Mesodermal cell (in vitro differentiated cells): ENCODE measurements around the gene FBXW4.

Source experiments
- H3K27ac ChIP-seq: 2 replicates; pipeline ENCODE4 v1.7.0; 2013; ENCODE audit warnings: mild to moderate bottlenecking, low read depth, low read length, moderate library complexity; ENCODE audit not compliant: severe bottlenecking
- H3K36me3 ChIP-seq: 2 replicates; pipeline ENCODE4 v1.7.1; 2013; ENCODE audit warnings: mild to moderate bottlenecking, low read length, moderate library complexity; ENCODE audit not compliant: control insufficient read depth, insufficient read depth
- H3K4me1 ChIP-seq: one replicate; pipeline ENCODE4 v1.7.1; 2013; ENCODE audit warnings: mild to moderate bottlenecking, low read length; ENCODE audit not compliant: insufficient read depth, control insufficient read depth, poor library complexity, severe bottlenecking
- H3K4me3 ChIP-seq: 2 replicates; pipeline ENCODE4 v1.7.0; 2013; ENCODE audit warnings: low read length, control low read depth, mild to moderate bottlenecking; ENCODE audit not compliant: insufficient read depth, poor library complexity, severe bottlenecking; ENCODE audit errors: extremely low read depth
- H3K9me3 ChIP-seq: 2 replicates; pipeline ENCODE4 v1.7.1; 2013; ENCODE audit warnings: mild to moderate bottlenecking, low read length, moderate library complexity; ENCODE audit not compliant: control insufficient read depth
- WGBS, 2 experiments: methylation state at CpG; one replicate each; pipeline ENCODE4 v1.1.5; 2013; ENCODE audit warnings: missing lambda C conversion rate in 2 of 2; ENCODE audit not compliant: insufficient coverage in 2 of 2; 5-methylcytosine and 5-hydroxymethylcytosine counted together

The FBXW4 gene

DNA sequence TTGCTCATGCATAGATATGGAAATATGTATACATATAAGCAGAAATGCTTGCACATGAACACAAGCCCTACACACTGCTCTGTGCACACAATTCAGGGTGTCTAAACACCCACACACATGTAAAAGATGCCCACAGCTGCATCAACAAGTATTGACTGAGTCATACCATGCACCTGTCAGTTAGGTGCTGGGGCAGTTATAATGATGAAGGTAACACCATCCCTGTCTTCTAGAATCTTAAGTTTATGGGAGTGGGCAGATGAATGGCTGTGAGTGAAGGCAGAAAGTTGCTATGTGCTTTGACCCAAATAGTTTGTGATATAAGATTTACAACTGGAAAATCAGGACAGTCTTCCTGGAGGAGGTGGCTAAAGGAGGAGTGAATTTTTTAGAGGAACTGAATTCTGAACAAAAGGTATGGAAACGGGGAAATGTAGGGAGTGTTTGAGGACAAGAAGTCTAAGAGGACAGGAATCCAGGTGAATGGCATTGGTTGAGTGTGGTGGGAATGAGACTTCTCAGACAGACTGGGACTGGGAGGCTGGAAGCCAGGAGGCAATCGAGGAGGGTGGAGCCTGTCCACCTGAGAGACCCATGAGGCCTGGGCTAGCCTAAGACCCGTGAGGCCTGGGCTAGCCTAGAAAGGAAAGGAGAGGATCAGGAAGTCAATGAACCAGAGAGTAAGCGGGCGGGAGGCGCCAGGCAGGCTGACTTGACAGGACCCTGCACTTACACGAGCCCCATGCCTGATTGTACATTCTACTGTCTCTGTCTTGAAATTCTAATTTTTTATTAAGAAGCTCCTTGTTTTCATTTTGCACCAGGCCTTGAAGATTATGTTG lies 127.6 kb downstream of the FBXW4 start:
- Histone ChIP-seq H3K27ac (no peak overlapping the region), H3K4me3 (no peak overlapping the region), H3K9me3 (no peaks in the 10 kb centered on the region), H3K4me1 (no peaks in the 10 kb centered on the region), H3K36me3 (no peaks in the 10 kb centered on the region)
- WGBS, 2 experiments, result 88 to 92% methylated on average over 7 of the region's 7 CpGs

DNA sequence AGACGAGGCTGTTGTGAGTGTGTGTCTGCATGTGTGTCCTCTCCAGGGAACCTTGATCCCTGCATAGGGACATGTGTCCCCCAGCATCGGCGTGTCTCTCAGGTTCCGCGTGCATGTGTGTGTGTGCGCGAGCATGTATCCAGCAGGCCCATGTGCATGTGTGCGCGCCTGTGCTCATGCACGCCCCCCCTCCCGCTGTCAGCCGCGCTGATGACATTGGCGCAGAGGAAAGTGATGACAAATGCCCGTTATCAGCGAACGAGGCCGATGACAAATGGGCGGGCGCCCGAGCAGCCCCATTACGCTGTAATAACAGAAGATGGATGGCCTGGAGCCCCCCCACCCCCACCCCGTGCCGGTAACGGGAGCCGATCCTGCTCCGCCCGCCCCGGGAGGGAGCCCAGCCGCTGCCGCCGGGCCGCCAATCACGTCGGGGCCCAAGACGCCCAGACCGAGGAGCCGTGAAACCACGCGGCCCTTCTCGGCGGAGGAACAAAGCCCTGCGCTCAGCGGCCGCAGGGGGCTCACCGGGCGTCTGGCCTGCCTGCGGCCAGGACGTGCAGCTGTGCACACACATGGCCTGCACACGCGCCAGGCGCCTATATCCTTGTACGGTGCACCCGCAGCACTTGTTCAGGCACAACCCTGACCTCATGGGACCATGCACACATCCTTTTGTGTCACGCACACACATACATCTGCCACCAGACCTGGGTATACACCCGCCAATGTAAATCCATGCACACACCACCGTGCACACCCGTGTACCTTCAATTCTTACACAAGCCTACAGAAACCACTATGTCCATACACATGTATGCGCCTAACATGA lies 128.4 kb downstream of the FBXW4 start:
- H3K9me3 ChIP-seq, result no peaks in the 10 kb centered on the region
- WGBS, 2 experiments, result 53 to 63% methylated on average over 46 to 51 of the region's 59 CpGs
- H3K27ac ChIP-seq, result no peak overlapping the region
- no peaks in the 10 kb centered on the region for H3K36me3 ChIP-seq
- no peak overlapping the region for H3K4me3 ChIP-seq
- no peaks in the 10 kb centered on the region for H3K4me1 ChIP-seq

DNA sequence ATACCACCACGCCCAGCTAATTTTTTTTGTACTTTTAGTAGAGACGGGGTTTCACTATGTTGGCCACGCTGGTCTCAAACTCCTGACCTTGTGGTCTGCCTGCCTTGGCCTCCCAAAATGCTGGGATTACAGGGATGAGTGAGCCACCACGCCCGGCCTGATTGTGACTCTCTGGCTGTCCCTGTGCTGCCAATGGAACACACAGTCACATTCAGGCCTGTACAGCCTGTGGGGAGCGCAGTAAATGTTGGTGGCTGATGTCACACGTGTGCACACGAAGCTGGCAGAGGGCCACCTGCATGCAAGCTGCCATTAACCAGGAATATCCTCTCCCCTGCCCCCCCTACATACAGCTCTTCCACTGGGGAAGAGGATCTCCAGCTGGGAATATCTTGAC lies 129.0 kb downstream of the FBXW4 start:
- 87 to 98% methylated on average over 6 of the region's 8 CpGs for WGBS, 2 experiments
- H3K36me3 ChIP-seq, result no peaks in the 10 kb centered on the region
- no peak overlapping the region for H3K27ac ChIP-seq
- no peak overlapping the region for H3K4me3 ChIP-seq
- no peaks in the 10 kb centered on the region for H3K9me3 ChIP-seq
- no peaks in the 10 kb centered on the region for H3K4me1 ChIP-seq

DNA sequence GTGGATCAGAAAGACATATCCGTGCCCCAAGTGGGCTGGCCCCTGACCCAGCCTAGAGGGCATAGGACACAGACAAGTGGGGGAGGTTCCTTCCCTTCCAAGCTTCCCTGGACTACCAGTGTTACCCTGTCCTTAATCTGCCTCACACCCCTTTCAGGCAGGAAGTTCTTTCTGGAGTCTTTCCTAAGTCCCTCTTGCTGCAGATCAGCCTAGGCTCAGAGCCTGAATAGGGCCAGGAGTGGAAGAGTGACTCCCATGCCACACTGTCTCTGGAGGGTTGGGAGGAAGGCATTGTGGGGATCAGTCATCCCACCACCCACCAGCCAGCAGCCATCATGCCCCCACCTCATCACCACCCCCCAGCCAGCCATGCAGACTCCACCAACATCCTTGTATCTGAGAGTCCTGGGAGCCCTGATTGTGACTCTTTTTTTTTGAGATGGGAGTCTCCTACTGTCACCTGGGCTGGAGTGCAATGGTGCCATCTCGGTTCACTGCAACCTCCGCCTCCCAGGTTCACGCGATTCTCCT lies 129.5 kb downstream of the FBXW4 start:
- no peak overlapping the region for H3K4me3 ChIP-seq
- no peak overlapping the region for H3K27ac ChIP-seq
- no peaks in the 10 kb centered on the region for H3K36me3 ChIP-seq
- WGBS, 2 experiments, result 89 to 96% methylated on average over 5 of the region's 5 CpGs
- no peaks in the 10 kb centered on the region for H3K9me3 ChIP-seq
- no peaks in the 10 kb centered on the region for H3K4me1 ChIP-seq

DNA sequence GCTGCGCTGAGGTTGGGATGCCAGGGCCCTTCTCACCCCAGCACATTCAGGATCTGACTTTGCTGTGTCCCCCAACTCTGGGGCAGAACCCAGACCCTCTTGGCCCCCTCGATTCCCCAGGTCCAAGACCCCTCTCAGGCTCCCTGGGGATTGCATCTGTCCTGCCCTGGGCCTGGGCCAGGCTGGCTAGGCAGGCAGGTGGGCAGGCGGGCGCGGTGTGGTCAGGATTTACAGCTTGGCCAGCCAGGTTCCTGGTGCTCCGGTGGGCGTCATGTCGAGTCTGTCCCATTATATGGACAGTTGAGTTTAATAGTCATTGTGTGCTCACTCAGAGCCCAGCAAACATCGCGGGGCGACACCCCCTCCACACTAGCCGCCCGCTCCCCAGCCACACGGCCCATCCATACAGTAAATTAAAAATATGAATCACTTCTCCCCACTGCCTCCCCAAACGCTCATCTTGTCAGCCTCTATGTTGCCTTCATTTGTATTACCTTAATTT lies 130.4 kb downstream of the FBXW4 start:
- H3K9me3 ChIP-seq, result no peaks in the 10 kb centered on the region
- no peak overlapping the region for H3K4me3 ChIP-seq
- no peaks in the 10 kb centered on the region for H3K36me3 ChIP-seq
- H3K4me1 ChIP-seq, result peaks cover 2% of the 10 kb centered on the region
- WGBS, 2 experiments, result 85 to 94% methylated on average over 5 to 14 of the region's 15 CpGs
- H3K27ac ChIP-seq, result no peak overlapping the region

DNA sequence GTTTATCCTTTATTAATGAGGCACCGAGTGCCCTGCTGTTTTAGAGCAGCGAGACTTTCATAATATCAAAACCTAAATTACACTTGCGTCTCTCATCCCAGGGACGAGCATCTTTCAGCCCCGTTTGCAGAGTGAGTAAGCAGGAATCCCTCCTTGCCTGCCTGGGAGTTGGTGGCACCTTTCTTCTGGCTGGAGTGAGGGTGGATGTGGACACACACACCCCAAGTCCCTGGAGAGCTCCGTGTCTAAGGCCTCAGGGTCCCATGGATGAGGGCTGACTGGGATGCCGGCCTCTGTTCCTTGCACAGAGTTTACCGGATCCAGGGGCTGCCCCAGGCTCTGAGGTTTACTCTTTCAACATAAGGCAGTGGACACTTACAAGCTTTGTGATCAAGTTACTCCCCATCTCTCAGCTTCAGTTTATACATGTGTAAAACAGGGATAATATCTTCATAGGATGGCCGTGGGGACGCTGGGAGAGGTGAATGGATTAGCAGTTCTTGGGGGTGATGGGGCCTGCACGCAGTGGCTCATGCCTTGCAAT lies 131.4 kb downstream of the FBXW4 start:
- 90 to 91% methylated on average over 7 to 8 of the region's 11 CpGs for WGBS, 2 experiments
- H3K4me3 ChIP-seq, result no peak overlapping the region
- peaks cover 2% of the 10 kb centered on the region for H3K4me1 ChIP-seq
- no peak overlapping the region for H3K27ac ChIP-seq
- no peaks in the 10 kb centered on the region for H3K9me3 ChIP-seq
- no peaks in the 10 kb centered on the region for H3K36me3 ChIP-seq

DNA sequence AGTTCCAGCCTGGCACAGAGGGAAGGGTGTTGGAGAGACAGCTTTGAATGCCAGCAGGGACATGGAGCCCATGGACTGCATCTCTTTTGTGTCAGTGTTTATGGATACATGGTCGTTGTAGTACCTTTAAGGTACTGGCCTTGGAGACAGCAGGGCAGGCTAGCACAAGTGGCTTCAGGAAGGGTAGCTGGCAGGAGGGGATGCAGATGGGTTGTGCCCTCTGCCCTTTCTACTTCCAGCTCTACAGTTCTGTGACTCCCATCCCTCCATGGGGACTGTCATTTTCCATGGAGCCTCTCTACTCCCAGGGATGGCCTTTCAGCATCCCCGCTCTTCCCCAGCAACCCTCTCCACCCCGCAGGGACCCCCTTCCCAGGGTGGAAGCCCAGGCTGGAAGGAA lies 132.0 kb downstream of the FBXW4 start:
- Histone ChIP-seq H3K27ac (no peak overlapping the region), H3K36me3 (no peaks in the 10 kb centered on the region), H3K9me3 (no peaks in the 10 kb centered on the region), H3K4me3 (no peak overlapping the region), H3K4me1 (peaks cover 5% of the 10 kb centered on the region)
- WGBS, 2 experiments, result 60 to 100% methylated on average over 1 of the region's 3 CpGs

DNA sequence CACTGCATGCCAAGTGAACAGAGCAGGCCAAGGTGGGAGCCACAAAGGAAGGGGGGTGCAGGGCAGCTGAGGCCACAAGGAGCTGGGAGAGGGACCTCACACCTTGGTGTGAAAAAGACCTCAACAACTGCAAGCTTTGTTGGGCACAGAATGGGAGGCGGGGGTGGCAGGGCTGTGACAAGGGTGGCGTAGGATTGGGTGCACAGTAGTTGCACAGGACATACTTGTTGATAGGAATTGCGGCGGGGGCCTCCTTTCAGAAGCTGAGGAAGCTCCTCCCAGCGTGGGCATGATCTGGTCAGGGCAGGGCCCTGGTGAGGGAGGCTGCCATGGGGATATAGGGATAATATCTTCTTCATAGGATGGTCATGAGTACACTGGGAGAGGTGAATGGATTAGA lies 132.7 kb downstream of the FBXW4 start:
- no peaks in the 10 kb centered on the region for H3K9me3 ChIP-seq
- H3K4me1 ChIP-seq, result peaks cover 7% of the 10 kb centered on the region
- no peak overlapping the region for H3K27ac ChIP-seq
- H3K36me3 ChIP-seq, result no peaks in the 10 kb centered on the region
- WGBS, 2 experiments, result 96 to 100% methylated on average over 4 to 5 of the region's 5 CpGs
- no peak overlapping the region for H3K4me3 ChIP-seq

DNA sequence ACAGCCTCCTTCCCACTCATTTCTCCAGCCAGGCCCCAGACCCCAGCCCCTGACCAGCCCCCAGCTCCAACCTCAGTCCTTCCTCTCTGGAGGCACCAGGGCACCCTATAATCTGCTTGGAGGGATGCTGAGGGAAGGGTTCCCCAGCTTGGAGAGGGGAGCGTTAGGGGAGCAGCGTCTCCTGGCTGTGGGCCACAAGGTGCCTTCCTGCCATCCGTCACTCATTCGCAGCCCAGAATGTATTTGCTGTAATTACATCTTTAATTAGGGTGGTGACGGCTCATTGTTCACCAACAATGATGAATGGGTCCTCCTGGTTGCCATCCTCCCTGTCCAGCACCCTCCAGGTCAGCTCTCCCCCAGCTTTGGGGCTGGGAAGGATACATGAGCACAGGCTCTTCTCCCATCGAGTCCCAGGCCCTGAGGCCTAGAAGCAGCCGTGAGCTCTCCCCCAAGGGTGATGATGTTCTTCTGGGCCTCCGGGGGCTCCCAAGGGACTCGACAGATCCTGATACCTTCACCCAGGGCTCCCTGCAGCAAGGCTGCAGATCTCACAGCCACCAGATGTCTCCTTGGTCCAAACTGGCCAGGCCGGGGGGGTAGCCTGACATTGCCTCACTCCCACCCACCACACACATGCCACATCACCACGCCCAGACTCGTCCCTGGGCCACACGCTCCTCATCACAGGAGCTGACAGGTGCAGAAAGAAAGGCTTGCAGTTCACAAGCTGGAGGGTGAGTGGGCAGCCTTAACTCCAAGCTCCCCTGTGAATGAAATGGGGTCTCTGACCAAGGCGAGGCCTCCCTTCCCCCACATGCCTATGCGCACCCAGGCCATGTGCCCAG lies 133.7 kb downstream of the FBXW4 start:
- Histone ChIP-seq H3K27ac (no peak overlapping the region), H3K9me3 (no peaks in the 10 kb centered on the region), H3K36me3 (no peaks in the 10 kb centered on the region), H3K4me3 (no peak overlapping the region), H3K4me1 (peaks cover 7% of the 10 kb centered on the region)
- WGBS, 2 experiments, result 95 to 96% methylated on average over 9 to 13 of the region's 15 CpGs
